H9 (cell line): Measurements from ENCODE around the gene GIMAP7. TPM values are rescaled to one million over a fixed set of nuclear protein-coding genes. Genes with fewer than 3 reads are reported as not detected.
"Not testable (repeated sequence)": the region's sequence is repeated elsewhere in the genome, so short reads cannot be mapped to it uniquely, and the experiment has no call there.

Experiments
- DNase-seq: peaks from one replicate; pipeline ENCODE4 v3.0.0-alpha.2; 2017
- H2AFZ ChIP-seq: one replicate; pipeline ENCODE4 v1.6.1; 2013; ENCODE audit warnings: mild to moderate bottlenecking, low read length, control low read depth, moderate library complexity
- H2AK5ac ChIP-seq: 2 replicates; pipeline ENCODE4 v1.6.1; 2013; ENCODE audit warnings: low read length, control low read depth, mixed read lengths; ENCODE audit not compliant: insufficient read length
- H2BK120ac ChIP-seq: one replicate; pipeline ENCODE4 v1.6.1; 2013; ENCODE audit warnings: low read depth, mild to moderate bottlenecking, low read length, control low read depth, inconsistent platforms; ENCODE audit not compliant: poor library complexity, severe bottlenecking
- H2BK12ac ChIP-seq: 2 replicates; pipeline ENCODE4 v1.6.1; 2013; ENCODE audit warnings: low read length, control low read depth, mixed read lengths, low read depth; ENCODE audit not compliant: insufficient read length
- H2BK15ac ChIP-seq: 2 replicates; pipeline ENCODE4 v1.6.1; 2013; ENCODE audit warnings: low read depth, low read length, control low read depth
- H2BK20ac ChIP-seq: one replicate; pipeline ENCODE4 v1.6.1; 2013; ENCODE audit warnings: low read depth, mild to moderate bottlenecking, low read length, control low read depth, inconsistent platforms; ENCODE audit not compliant: poor library complexity, severe bottlenecking
- H2BK5ac ChIP-seq: 2 replicates; pipeline ENCODE4 v1.6.1; 2013; ENCODE audit warnings: low read length, control low read depth, mixed read lengths; ENCODE audit not compliant: insufficient read length
- H3K14ac ChIP-seq: 2 replicates; pipeline ENCODE4 v1.6.1; 2013; ENCODE audit warnings: low read length, control low read depth; ENCODE audit not compliant: insufficient read depth
- H3K18ac ChIP-seq: 2 replicates; pipeline ENCODE4 v1.6.1; 2013; ENCODE audit warnings: low read depth, mild to moderate bottlenecking, mixed read lengths, low read length, control low read depth; ENCODE audit not compliant: insufficient read length
- H3K23ac ChIP-seq: 2 replicates; pipeline ENCODE4 v1.6.1; 2013; ENCODE audit warnings: low read length, control low read depth, mixed read lengths, low read depth; ENCODE audit not compliant: insufficient read length
- H3K23me2 ChIP-seq: 2 replicates; pipeline ENCODE4 v1.6.1; 2013; ENCODE audit warnings: low read depth, mild to moderate bottlenecking, mixed read lengths, low read length, control low read depth; ENCODE audit not compliant: insufficient read length, poor library complexity, severe bottlenecking
- H3K27ac ChIP-seq: 2 replicates; pipeline ENCODE4 v1.5.1; 2013; ENCODE audit warnings: low read length, control low read depth, mixed read lengths, low read depth; ENCODE audit not compliant: insufficient read length
- H3K27me3 ChIP-seq: 2 replicates; pipeline ENCODE4 v1.6.1; 2013; ENCODE audit warnings: low read length, control low read depth, inconsistent platforms; ENCODE audit not compliant: insufficient read depth
- H3K4ac ChIP-seq: 2 replicates; pipeline ENCODE4 v1.6.1; 2013; ENCODE audit warnings: low read depth, mild to moderate bottlenecking, control low read depth, inconsistent platforms, low read length, moderate library complexity
- H3K4me1 ChIP-seq: 2 replicates; pipeline ENCODE4 v1.6.1; 2013; ENCODE audit warnings: low read length, control low read depth, inconsistent platforms; ENCODE audit not compliant: insufficient read depth
- H3K4me2 ChIP-seq: 2 replicates; pipeline ENCODE4 v1.6.1; 2013; ENCODE audit warnings: low read length, control low read depth, mixed read lengths; ENCODE audit not compliant: insufficient read length, insufficient read depth
- H3K56ac ChIP-seq: 2 replicates; pipeline ENCODE4 v1.6.1; 2013; ENCODE audit warnings: low read depth, mild to moderate bottlenecking, mixed read lengths, low read length, control low read depth; ENCODE audit not compliant: insufficient read length
- H3K79me1 ChIP-seq: 2 replicates; pipeline ENCODE4 v1.6.1; 2013; ENCODE audit warnings: low read depth, mild to moderate bottlenecking, moderate library complexity, low read length, control low read depth, inconsistent platforms; ENCODE audit not compliant: insufficient read depth, poor library complexity, severe bottlenecking
- H3K79me2 ChIP-seq: 2 replicates; pipeline ENCODE4 v1.6.1; 2013; ENCODE audit warnings: low read length, control low read depth, inconsistent platforms; ENCODE audit not compliant: insufficient read depth
- H3K9ac ChIP-seq: 2 replicates; pipeline ENCODE4 v1.6.1; 2013; ENCODE audit warnings: low read length, control low read depth, mixed read lengths; ENCODE audit not compliant: insufficient read length; ENCODE audit errors: extremely low read depth
- H3K9me3 ChIP-seq: one replicate; pipeline ENCODE4 v1.6.1; 2013; ENCODE audit warnings: low read depth, low read length, inconsistent platforms; ENCODE audit not compliant: control insufficient read depth
- H3T11ph ChIP-seq: one replicate; pipeline ENCODE4 v1.6.1; 2013; ENCODE audit warnings: mild to moderate bottlenecking, low read length, control low read depth, inconsistent platforms
- H4K20me1 ChIP-seq: one replicate; pipeline ENCODE4 v1.6.1; 2013; ENCODE audit not compliant: control insufficient read depth, insufficient read length, insufficient read depth
- H4K5ac ChIP-seq: 2 replicates; pipeline ENCODE4 v1.6.1; 2013; ENCODE audit warnings: low read depth, mild to moderate bottlenecking, mixed read lengths, low read length, control low read depth; ENCODE audit not compliant: insufficient read length
- H4K8ac ChIP-seq: replicated peaks from 2 replicates; pipeline ENCODE4 v1.6.1; 2013; ENCODE audit warnings: low read length, control low read depth, mixed read lengths, low read depth; ENCODE audit not compliant: insufficient read length
- H4K91ac ChIP-seq: 2 replicates; pipeline ENCODE4 v1.6.1; 2013; ENCODE audit warnings: low read depth, mild to moderate bottlenecking, moderate library complexity, mixed read lengths, low read length, control low read depth; ENCODE audit not compliant: insufficient read length
- H3K27ac Mint-ChIP-seq, 3 experiments: 2 replicates in 2 of 3; 3 replicates in 1 of 3; pipeline ENCODE4 v1.8.0; 2020 to 2021; ENCODE audit warnings: mixed read lengths in 3 of 3, mild to moderate bottlenecking in 1 of 3, moderate library complexity in 1 of 3
- H3K27me3 Mint-ChIP-seq: 2 replicates; pipeline ENCODE4 v1.8.0; 2021; ENCODE audit warnings: low read depth, mild to moderate bottlenecking, moderate library complexity, mixed read lengths
- H3K36me3 Mint-ChIP-seq, 3 experiments: 2 replicates in 2 of 3; 3 replicates in 1 of 3; pipeline ENCODE4 v1.8.0; 2020 to 2021; ENCODE audit warnings: low read depth in 3 of 3, mixed read lengths in 3 of 3; ENCODE audit not compliant: insufficient read depth in 1 of 3
- H3K4me1 Mint-ChIP-seq, 2 experiments: 2 replicates each; pipeline ENCODE4 v1.8.0; 2020; ENCODE audit warnings: mixed read lengths in 2 of 2
- H3K4me3 Mint-ChIP-seq, 2 experiments: 2 replicates in 1 of 2; 3 replicates in 1 of 2; pipeline ENCODE4 v1.8.0; 2020 to 2021; ENCODE audit warnings: mild to moderate bottlenecking in 2 of 2, mixed read lengths in 2 of 2, moderate library complexity in 1 of 2
- H3K9me3 Mint-ChIP-seq, 2 experiments: 2 replicates in 1 of 2; 3 replicates in 1 of 2; pipeline ENCODE4 v1.8.0; 2020; ENCODE audit warnings: mild to moderate bottlenecking in 2 of 2, mixed read lengths in 2 of 2, moderate library complexity in 1 of 2
- WGBS: extraction: QIAGEN DNeasy Blood & Tissue Kit; methylation state at CpG from one replicate; pipeline ENCODE4 v1.1.7; 2013; ENCODE audit warnings: missing lambda C conversion rate, low lambda C conversion rate, mixed read lengths; ENCODE audit not compliant: insufficient read length; ENCODE audit errors: extremely low coverage; 5-methylcytosine and 5-hydroxymethylcytosine counted together
- total RNA-seq: library from RNA; stranded (reverse); gene quantifications from 2 replicates; pipeline ENCODE4 v1.2.1, GENCODE V29; 2021
- TF ChIP-seq, protein P1 (sequence below): fragments of 200-600 bp; sonication (generic); conservative IDR thresholded peaks from 3 replicates; pipeline ENCODE4 v1.8.0; 2021; ENCODE audit warnings: antibody characterized with exemption, mild to moderate bottlenecking

GIMAP7 gene
- total RNA-seq, 1 experiment from 2014 or later, result not detected

DNA sequence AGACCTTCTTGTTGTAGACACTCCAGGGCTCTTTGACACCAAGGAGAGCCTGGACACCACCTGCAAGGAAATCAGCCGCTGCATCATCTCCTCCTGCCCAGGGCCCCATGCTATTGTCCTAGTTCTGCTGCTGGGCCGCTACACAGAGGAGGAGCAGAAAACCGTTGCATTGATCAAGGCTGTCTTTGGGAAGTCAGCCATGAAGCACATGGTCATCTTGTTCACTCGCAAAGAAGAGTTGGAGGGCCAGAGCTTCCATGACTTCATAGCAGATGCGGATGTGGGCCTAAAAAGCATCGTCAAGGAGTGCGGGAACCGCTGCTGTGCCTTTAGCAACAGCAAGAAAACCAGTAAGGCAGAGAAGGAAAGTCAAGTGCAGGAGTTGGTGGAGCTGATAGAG, 5.5 kb downstream of the GIMAP7 start:
- Histone ChIP-seq H4K20me1 (no peaks in the 10 kb centered on the region), H3K27me3 (no peaks in the 10 kb centered on the region; the same call in 1 of the 2 replicates), H3K79me2 (no peaks in the 10 kb centered on the region), H3K9ac (no peak overlapping the region), H2AFZ (no peak overlapping the region), H3K4me1 (0 out of 2 replicates have a peak, but pooled peaks cover 4% of the 10 kb centered on the region), H3K23me2 (no peaks in the 10 kb centered on the region), H3K27ac (no peak overlapping the region), H3K9me3 (no peaks in the 10 kb centered on the region), H2BK5ac (no peak overlapping the region), H2BK12ac (no peak overlapping the region), H3K56ac (no peak overlapping the region), H4K91ac (no peak overlapping the region), H3K14ac (no peak overlapping the region; the same call in 1 of the 2 replicates), H2BK20ac (no peak overlapping the region), H2BK120ac (no peak overlapping the region), H3K23ac (no peak overlapping the region), H3K18ac (no peak overlapping the region), H2BK15ac (no peak overlapping the region), H3T11ph (no peak overlapping the region), H3K4me2 (no peak overlapping the region), H2AK5ac (no peak overlapping the region), H4K5ac (no peak overlapping the region), H3K4ac (no peak overlapping the region), H4K8ac (no peak overlapping the region), H3K79me1 (no peaks in the 10 kb centered on the region)
- WGBS, result no CpG with 5 or more reads among the region's 8 CpGs
- H3K27ac Mint-ChIP-seq, result no peak overlapping the region
- peaks cover 24% of the 10 kb centered on the region for H3K27me3 Mint-ChIP-seq
- TF ChIP-seq, protein P1, sequence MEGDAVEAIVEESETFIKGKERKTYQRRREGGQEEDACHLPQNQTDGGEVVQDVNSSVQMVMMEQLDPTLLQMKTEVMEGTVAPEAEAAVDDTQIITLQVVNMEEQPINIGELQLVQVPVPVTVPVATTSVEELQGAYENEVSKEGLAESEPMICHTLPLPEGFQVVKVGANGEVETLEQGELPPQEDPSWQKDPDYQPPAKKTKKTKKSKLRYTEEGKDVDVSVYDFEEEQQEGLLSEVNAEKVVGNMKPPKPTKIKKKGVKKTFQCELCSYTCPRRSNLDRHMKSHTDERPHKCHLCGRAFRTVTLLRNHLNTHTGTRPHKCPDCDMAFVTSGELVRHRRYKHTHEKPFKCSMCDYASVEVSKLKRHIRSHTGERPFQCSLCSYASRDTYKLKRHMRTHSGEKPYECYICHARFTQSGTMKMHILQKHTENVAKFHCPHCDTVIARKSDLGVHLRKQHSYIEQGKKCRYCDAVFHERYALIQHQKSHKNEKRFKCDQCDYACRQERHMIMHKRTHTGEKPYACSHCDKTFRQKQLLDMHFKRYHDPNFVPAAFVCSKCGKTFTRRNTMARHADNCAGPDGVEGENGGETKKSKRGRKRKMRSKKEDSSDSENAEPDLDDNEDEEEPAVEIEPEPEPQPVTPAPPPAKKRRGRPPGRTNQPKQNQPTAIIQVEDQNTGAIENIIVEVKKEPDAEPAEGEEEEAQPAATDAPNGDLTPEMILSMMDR, result no peak
- H3K9me3 Mint-ChIP-seq, result no peaks in the 10 kb centered on the region
- no peaks in the 10 kb centered on the region; a peak in 1 of 7 replicates for H3K36me3 Mint-ChIP-seq
- peaks cover 28 to 30% of the 10 kb centered on the region in 2 experiments for H3K4me1 Mint-ChIP-seq
- DNase-seq, result no peak
- no peak overlapping the region for H3K4me3 Mint-ChIP-seq

DNA sequence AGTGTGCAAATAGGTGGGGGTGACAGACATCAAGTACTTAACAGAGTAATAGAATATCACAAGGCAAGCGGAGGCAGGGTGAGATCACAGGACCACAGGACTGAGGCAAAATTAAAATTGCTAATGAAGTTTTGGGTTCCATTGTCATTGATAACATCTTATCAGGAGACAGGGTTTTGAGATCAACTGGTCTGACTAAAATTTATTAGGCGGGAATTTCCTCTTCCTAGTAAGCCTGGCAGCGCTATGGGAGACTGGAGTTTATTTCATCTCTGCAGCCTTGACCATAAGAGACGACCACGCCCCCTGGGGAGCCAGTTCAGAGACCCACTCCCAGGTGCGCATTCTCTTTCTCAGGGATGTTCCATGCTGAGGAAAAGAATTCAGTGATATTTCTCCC, 8.3 kb downstream of the GIMAP7 start:
- H3K27ac ChIP-seq, H3K4me1 ChIP-seq, H3K4ac ChIP-seq, H3K23ac ChIP-seq, H3K36me3 Mint-ChIP-seq, H3K27me3 ChIP-seq, H3K9me3 Mint-ChIP-seq, H2BK15ac ChIP-seq, H3K4me2 ChIP-seq, H4K91ac ChIP-seq, H3K18ac ChIP-seq, H3K56ac ChIP-seq, H2BK120ac ChIP-seq, H4K5ac ChIP-seq, H2AFZ ChIP-seq, H2BK12ac ChIP-seq, H4K8ac ChIP-seq, H3K9me3 ChIP-seq, H3K23me2 ChIP-seq, H3K79me2 ChIP-seq, H2AK5ac ChIP-seq, H4K20me1 ChIP-seq, H2BK20ac ChIP-seq, H3T11ph ChIP-seq, H3K14ac ChIP-seq, H2BK5ac ChIP-seq, H3K9ac ChIP-seq, H3K79me1 ChIP-seq: not testable (repeated sequence)
- H3K4me1 Mint-ChIP-seq, result peaks cover 28 to 30% of the 10 kb centered on the region in 2 experiments
- H3K4me3 Mint-ChIP-seq, result peak overlapping the region; percentile 25 to 52; a peak in 4 of 5 replicates
- WGBS, result no CpG with 5 or more reads among the region's 6 CpGs
- H3K27me3 Mint-ChIP-seq, result peaks cover 12% of the 10 kb centered on the region
- H3K27ac Mint-ChIP-seq, result peak overlapping the region in 1 of 3 experiments; percentile 29; a peak in 2 of 7 replicates
- peak; percentile 43 for DNase-seq
